Natural killer cell (primary cell): ENCODE results near the gene RPRD1B. TPM values are rescaled to one million over a fixed set of nuclear protein-coding genes. Genes with fewer than 3 reads are reported as not detected.

ENCODE experiments used
- ATAC-seq, 3 donors: fragments of 150-1000 bp in 2 of 3; fragments of 200-7000 bp in 1 of 3; cut with Tn5 transposase; 1 replicate in 1 of 3; 2 replicates in 2 of 3; pipeline ENCODE4 v1.10.0; 2021; ENCODE audit warnings: mild to moderate bottlenecking in 2 of 3, moderate library complexity in 2 of 3
- DNase-seq, 2 donors: peaks; one replicate each; pipeline versions ENCODE4 v3.0.0 to v3.0.0-alpha.2; 2013 to 2021; ENCODE audit warnings: mixed read lengths in 1 of 2
- H3K27ac ChIP-seq: one replicate; pipeline ENCODE4 v1.5.1; 2013; ENCODE audit warnings: mild to moderate bottlenecking, low read length
- H3K27me3 ChIP-seq: one replicate; pipeline ENCODE4 v1.6.1; 2013; ENCODE audit warnings: low read length; ENCODE audit not compliant: control insufficient read depth, insufficient read depth
- H3K36me3 ChIP-seq: one replicate; pipeline ENCODE4 v1.6.1; 2013; ENCODE audit warnings: low read length; ENCODE audit not compliant: control insufficient read depth, insufficient read depth
- H3K4me1 ChIP-seq: one replicate; pipeline ENCODE4 v1.6.1; 2013; ENCODE audit warnings: low read length; ENCODE audit not compliant: control insufficient read depth, insufficient read depth
- H3K4me3 ChIP-seq: one replicate; pipeline ENCODE4 v1.5.1; 2013; ENCODE audit warnings: low read length
- H3K9me3 ChIP-seq: one replicate; pipeline ENCODE4 v1.6.1; 2013; ENCODE audit warnings: low read length; ENCODE audit not compliant: control insufficient read depth, insufficient read depth
- H3K27ac Mint-ChIP-seq, 2 donors: one replicate each; pipeline ENCODE4 v1.8.0; 2022; ENCODE audit warnings: mild to moderate bottlenecking in 2 of 2, mixed read lengths in 2 of 2, moderate library complexity in 1 of 2
- H3K27me3 Mint-ChIP-seq, 2 donors: one replicate each; pipeline ENCODE4 v1.8.0; 2022; ENCODE audit warnings: low read depth in 2 of 2, mixed read lengths in 2 of 2
- H3K36me3 Mint-ChIP-seq: one replicate; pipeline ENCODE4 v1.8.0; 2022; ENCODE audit warnings: mixed read lengths
- H3K4me1 Mint-ChIP-seq, 2 donors: one replicate each; pipeline ENCODE4 v1.8.0; 2022; ENCODE audit warnings: mixed read lengths in 2 of 2
- H3K4me3 Mint-ChIP-seq: one replicate; pipeline ENCODE4 v1.8.0; 2022; ENCODE audit warnings: mild to moderate bottlenecking, moderate library complexity, mixed read lengths
- H3K9me3 Mint-ChIP-seq, 2 donors: one replicate each; pipeline ENCODE4 v1.8.0; 2022; ENCODE audit warnings: mixed read lengths in 2 of 2
- WGBS: methylation state at CpG from one replicate; pipeline ENCODE4 v1.1.7; 2013; ENCODE audit warnings: missing lambda C conversion rate; ENCODE audit not compliant: insufficient coverage; 5-methylcytosine and 5-hydroxymethylcytosine counted together
- intact Hi-C: fragments of 100-400 bp; cut with micrococcal nuclease; formaldehyde crosslinking; loops from one replicate; pipeline ENCODE4 v1.14.2; 2022
- total RNA-seq, 4 donors: library from RNA; stranded (reverse); fragments of 120-200 nt in 1 of 4; gene quantifications; one replicate each; pipeline versions ENCODE4 v1.2.3 to v1.2.4, GENCODE V29; 2013 to 2022
- TF ChIP-seq, protein P1 (sequence below): fragments of 200-600 bp; IDR thresholded peaks from one replicate; pipeline ENCODE4 v1.8.0; 2022; ENCODE audit warnings: antibody characterized with exemption

The RPRD1B gene
- total RNA-seq, 3 donors from 2014 or later (not counting 1 experiment from before 2014, with no cell fraction given), result 75.8 to 87.3 (median 77.6) TPM

GRCh38 chr20:38112930-38113294, 79.4 kb downstream of the RPRD1B start:
- Histone ChIP-seq H3K9me3 (no peaks in the 10 kb centered on the region), H3K27ac (no peak overlapping the region), H3K27me3 (no peaks in the 10 kb centered on the region), H3K4me3 (no peak overlapping the region), H3K36me3 (no peaks in the 10 kb centered on the region), H3K4me1 (no peaks in the 10 kb centered on the region)
- H3K4me1 Mint-ChIP-seq, result no peaks in the 10 kb centered on the region
- no peak for ATAC-seq
- TF ChIP-seq, protein P1, sequence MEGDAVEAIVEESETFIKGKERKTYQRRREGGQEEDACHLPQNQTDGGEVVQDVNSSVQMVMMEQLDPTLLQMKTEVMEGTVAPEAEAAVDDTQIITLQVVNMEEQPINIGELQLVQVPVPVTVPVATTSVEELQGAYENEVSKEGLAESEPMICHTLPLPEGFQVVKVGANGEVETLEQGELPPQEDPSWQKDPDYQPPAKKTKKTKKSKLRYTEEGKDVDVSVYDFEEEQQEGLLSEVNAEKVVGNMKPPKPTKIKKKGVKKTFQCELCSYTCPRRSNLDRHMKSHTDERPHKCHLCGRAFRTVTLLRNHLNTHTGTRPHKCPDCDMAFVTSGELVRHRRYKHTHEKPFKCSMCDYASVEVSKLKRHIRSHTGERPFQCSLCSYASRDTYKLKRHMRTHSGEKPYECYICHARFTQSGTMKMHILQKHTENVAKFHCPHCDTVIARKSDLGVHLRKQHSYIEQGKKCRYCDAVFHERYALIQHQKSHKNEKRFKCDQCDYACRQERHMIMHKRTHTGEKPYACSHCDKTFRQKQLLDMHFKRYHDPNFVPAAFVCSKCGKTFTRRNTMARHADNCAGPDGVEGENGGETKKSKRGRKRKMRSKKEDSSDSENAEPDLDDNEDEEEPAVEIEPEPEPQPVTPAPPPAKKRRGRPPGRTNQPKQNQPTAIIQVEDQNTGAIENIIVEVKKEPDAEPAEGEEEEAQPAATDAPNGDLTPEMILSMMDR, result no peak
- H3K27ac Mint-ChIP-seq, result no peak overlapping the region
- intact Hi-C loops, result no loop called here
- no peak for DNase-seq
- no peak overlapping the region for H3K4me3 Mint-ChIP-seq
- H3K27me3 Mint-ChIP-seq, result no peaks in the 10 kb centered on the region
- H3K36me3 Mint-ChIP-seq, result no peaks in the 10 kb centered on the region
- 96% methylated on average over 8 of the region's 8 CpGs for WGBS
- no peaks in the 10 kb centered on the region for H3K9me3 Mint-ChIP-seq

DNA sequence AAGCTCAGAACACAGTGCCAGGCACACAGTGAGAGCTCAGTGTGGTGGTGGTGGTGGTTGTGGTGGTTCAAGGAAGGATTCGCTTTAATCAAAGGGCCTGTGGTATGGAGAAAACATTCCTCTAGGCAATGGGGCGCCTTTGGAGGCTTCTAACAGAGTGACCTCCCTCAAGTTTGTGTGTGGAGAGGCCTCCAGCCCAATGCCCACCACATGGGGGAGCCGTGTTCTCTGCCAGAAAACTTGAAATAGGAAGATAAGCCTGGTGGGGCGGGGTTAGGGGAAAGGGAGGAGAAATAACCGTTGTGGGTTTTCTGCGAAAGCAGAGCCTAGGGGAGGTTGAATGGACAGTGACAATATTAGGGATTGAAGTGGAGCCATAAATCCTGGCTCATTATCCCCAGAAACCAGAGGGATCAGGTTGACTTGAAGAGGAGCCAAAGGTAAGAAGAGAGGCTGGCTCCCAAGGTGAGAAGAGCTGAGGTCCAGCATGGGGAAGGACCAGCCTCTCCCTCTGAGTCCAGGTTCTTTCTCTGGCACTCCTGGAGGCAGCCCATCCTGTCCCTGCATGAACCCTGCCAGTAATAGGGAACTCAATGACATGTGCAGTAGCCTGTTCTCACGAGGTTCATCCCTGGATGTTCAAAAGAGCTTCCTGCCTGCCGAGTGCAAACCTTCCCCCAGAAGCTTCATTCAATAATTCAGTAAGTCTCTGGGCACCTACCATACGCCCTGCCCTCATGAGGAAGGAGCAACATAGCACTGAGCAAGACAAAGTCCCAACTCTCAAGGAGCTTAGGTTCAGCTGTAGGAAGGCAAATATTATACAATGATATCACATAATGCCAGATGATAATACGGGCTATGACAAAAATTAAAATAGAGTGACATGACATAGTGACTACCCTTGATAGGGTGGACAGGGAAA, 80.1 kb downstream of the RPRD1B start:
- no peak overlapping the region for H3K4me3 Mint-ChIP-seq
- H3K4me1 ChIP-seq, result no peaks in the 10 kb centered on the region
- H3K9me3 ChIP-seq, result no peaks in the 10 kb centered on the region
- no peak for DNase-seq
- no peaks in the 10 kb centered on the region for H3K36me3 ChIP-seq
- no peaks in the 10 kb centered on the region for H3K4me1 Mint-ChIP-seq
- TF ChIP-seq, protein P1, result no peak
- H3K4me3 ChIP-seq, result no peak overlapping the region
- H3K36me3 Mint-ChIP-seq, result no peaks in the 10 kb centered on the region
- no peak overlapping the region for H3K27ac ChIP-seq
- no peak for ATAC-seq
- no peaks in the 10 kb centered on the region for H3K9me3 Mint-ChIP-seq
- no peaks in the 10 kb centered on the region for H3K27me3 Mint-ChIP-seq
- WGBS, result 49% methylated on average over 10 of the region's 10 CpGs
- intact Hi-C loops, result loop anchor here (2.0 kb wide), 1 partner anchor 41 kb away; no protein-coding TSS in a partner anchor
- peak overlapping the region in 1 of 2 donors; percentile 12 for H3K27ac Mint-ChIP-seq
- H3K27me3 ChIP-seq, result no peaks in the 10 kb centered on the region

DNA sequence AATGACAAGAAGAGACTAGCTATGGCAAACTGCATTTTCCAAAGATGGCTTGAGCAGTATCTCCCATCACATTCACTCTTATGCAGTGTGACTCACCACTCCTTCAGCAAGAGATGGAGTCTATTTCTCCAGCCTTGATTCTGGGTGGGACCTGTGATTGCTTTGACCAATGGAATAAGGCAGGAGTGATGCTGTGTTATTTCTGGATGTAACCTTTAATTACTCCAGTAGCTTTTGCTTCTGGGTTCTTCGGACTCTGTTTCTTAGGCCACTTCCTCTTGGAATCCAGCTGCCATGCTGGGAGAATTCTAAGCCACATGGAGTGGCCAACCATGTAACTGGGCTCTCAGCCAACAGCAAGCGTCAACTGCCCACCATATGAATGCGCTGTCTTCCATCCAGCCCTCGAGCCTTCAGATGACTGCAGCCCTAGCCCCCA, 80.8 kb downstream of the RPRD1B start:
- H3K9me3 Mint-ChIP-seq, result no peaks in the 10 kb centered on the region
- WGBS, result 93% methylated on average over 4 of the region's 4 CpGs
- Histone ChIP-seq H3K4me1 (no peaks in the 10 kb centered on the region), H3K9me3 (no peaks in the 10 kb centered on the region), H3K36me3 (no peaks in the 10 kb centered on the region), H3K4me3 (no peak overlapping the region), H3K27ac (no peak overlapping the region), H3K27me3 (no peaks in the 10 kb centered on the region)
- no peak for DNase-seq
- H3K4me1 Mint-ChIP-seq, result no peaks in the 10 kb centered on the region
- no peak overlapping the region for H3K4me3 Mint-ChIP-seq
- no peaks in the 10 kb centered on the region for H3K36me3 Mint-ChIP-seq
- TF ChIP-seq, protein P1, result no peak
- H3K27ac Mint-ChIP-seq, result no peak overlapping the region
- no peak for ATAC-seq
- H3K27me3 Mint-ChIP-seq, result no peaks in the 10 kb centered on the region
- intact Hi-C loops, result loop anchor here (2.0 kb wide), 1 partner anchor 42 kb away; no protein-coding TSS in a partner anchor
